CD14-positive monocyte (primary cell): Measurements from ENCODE around the gene PFDN5. TPM values are rescaled to one million over a fixed set of nuclear protein-coding genes. Genes with fewer than 3 reads are reported as not detected.

ENCODE experiments used
- DNase-seq, 3 donors: peaks; one replicate each; pipeline ENCODE4 v3.0.0-alpha.2; 2011 to 2022
- H2AFZ ChIP-seq: 2 replicates; pipeline ENCODE4 v1.6.0; 2012; ENCODE audit warnings: mild to moderate bottlenecking, low read depth, low read length, inconsistent platforms; ENCODE audit not compliant: insufficient read depth, poor library complexity, severe bottlenecking
- H3K27ac ChIP-seq, 2 donors: 1 replicate in 1 of 2; 2 replicates in 1 of 2; pipeline ENCODE4 v1.5.1; 2012 to 2013; ENCODE audit warnings: low read length in 2 of 2, control low read depth in 1 of 2, inconsistent platforms in 1 of 2, low read depth in 1 of 2, mild to moderate bottlenecking in 1 of 2
- H3K27me3 ChIP-seq, 2 donors: one replicate each; pipeline versions ENCODE4 v1.6.0 to v1.6.1; 2011 to 2013; ENCODE audit warnings: low read length in 2 of 2; ENCODE audit not compliant: control insufficient read depth in 2 of 2, insufficient read depth in 2 of 2
- H3K36me3 ChIP-seq, 2 donors: replicated peaks in 1 of 2; 1 replicate in 1 of 2; 2 replicates in 1 of 2; pipeline versions ENCODE4 v1.5.1 to v1.6.1; 2012 to 2013; ENCODE audit warnings: low read length in 2 of 2, control low read depth in 1 of 2, inconsistent platforms in 1 of 2, mild to moderate bottlenecking in 1 of 2; ENCODE audit not compliant: insufficient read depth in 2 of 2, control insufficient read depth in 1 of 2
- H3K4me1 ChIP-seq, 2 donors: 1 replicate in 1 of 2; 2 replicates in 1 of 2; pipeline versions ENCODE4 v1.5.1 to v1.6.1; 2012 to 2013; ENCODE audit warnings: low read length in 2 of 2, control low read depth in 1 of 2, inconsistent platforms in 1 of 2, mild to moderate bottlenecking in 1 of 2, moderate library complexity in 1 of 2; ENCODE audit not compliant: insufficient read depth in 2 of 2, control insufficient read depth in 1 of 2
- H3K4me2 ChIP-seq: replicated peaks from 2 replicates; pipeline ENCODE3; 2012; ENCODE audit warnings: low read length, moderate library complexity, mild to moderate bottlenecking; ENCODE audit not compliant: poor library complexity, severe bottlenecking; ENCODE audit errors: extremely low read depth
- H3K4me3 ChIP-seq, 3 experiments: fragments of 200-600 bp in 1 of 3; sonication (generic) in 1 of 3; replicated peaks in 1 of 3; 1 replicate in 2 of 3; 2 replicates in 1 of 3; pipeline ENCODE4 v1.5.1; 2011 to 2013; ENCODE audit warnings: low read length in 3 of 3, mild to moderate bottlenecking in 3 of 3, control low read depth in 2 of 3, low read depth in 2 of 3, inconsistent platforms in 1 of 3, moderate library complexity in 1 of 3
- H3K79me2 ChIP-seq: 2 replicates; pipeline ENCODE4 v1.6.0; 2012; ENCODE audit warnings: mild to moderate bottlenecking, control low read depth, inconsistent platforms, low read length, moderate library complexity; ENCODE audit not compliant: insufficient read depth
- H3K9ac ChIP-seq: 2 replicates; pipeline ENCODE4 v1.6.0; 2017; ENCODE audit warnings: low read length, mild to moderate bottlenecking; ENCODE audit not compliant: insufficient read depth, poor library complexity, severe bottlenecking
- H3K9me3 ChIP-seq, 2 donors: replicated peaks in 1 of 2; 1 replicate in 1 of 2; 2 replicates in 1 of 2; pipeline versions ENCODE4 v1.5.1 to v1.6.1; 2012 to 2013; ENCODE audit warnings: low read length in 2 of 2, control low read depth in 1 of 2; ENCODE audit not compliant: control insufficient read depth in 1 of 2, insufficient read depth in 1 of 2
- H4K20me1 ChIP-seq: 2 replicates; pipeline ENCODE4 v1.6.0; 2012; ENCODE audit warnings: mild to moderate bottlenecking, low read length, control low read depth, moderate library complexity; ENCODE audit not compliant: insufficient read depth
- H3K27ac Mint-ChIP-seq, 7 donors: one replicate each; pipeline ENCODE4 v1.8.0; 2020; ENCODE audit warnings: mild to moderate bottlenecking in 7 of 7, mixed read lengths in 7 of 7, moderate library complexity in 6 of 7, inconsistent platforms in 2 of 7
- H3K27me3 Mint-ChIP-seq, 3 donors: one replicate each; pipeline ENCODE4 v1.8.0; 2021 to 2022; ENCODE audit warnings: low read depth in 3 of 3, mild to moderate bottlenecking in 3 of 3, mixed read lengths in 3 of 3, moderate library complexity in 3 of 3, inconsistent platforms in 1 of 3
- H3K36me3 Mint-ChIP-seq, 2 donors: one replicate each; pipeline ENCODE4 v1.8.0; 2020; ENCODE audit warnings: mixed read lengths in 2 of 2, inconsistent platforms in 1 of 2, mild to moderate bottlenecking in 1 of 2
- H3K4me1 Mint-ChIP-seq: one replicate; pipeline ENCODE4 v1.8.0; 2020; ENCODE audit warnings: mild to moderate bottlenecking, mixed read lengths
- H3K4me3 Mint-ChIP-seq, 2 donors: one replicate each; pipeline ENCODE4 v1.8.0; 2020; ENCODE audit warnings: mild to moderate bottlenecking in 2 of 2, mixed read lengths in 2 of 2, moderate library complexity in 1 of 2
- H3K9me3 Mint-ChIP-seq, 7 donors: one replicate each; pipeline ENCODE4 v1.8.0; 2020 to 2022; ENCODE audit warnings: mixed read lengths in 7 of 7, mild to moderate bottlenecking in 6 of 7, moderate library complexity in 6 of 7, inconsistent platforms in 2 of 7
- WGBS: methylation state at CpG from one replicate; pipeline ENCODE4 v1.1.5; 2013; ENCODE audit warnings: missing lambda C conversion rate; ENCODE audit not compliant: insufficient coverage; 5-methylcytosine and 5-hydroxymethylcytosine counted together
- intact Hi-C, 2 donors: fragments of 100-400 bp; cut with micrococcal nuclease; formaldehyde crosslinking; loops; one replicate each; pipeline versions ENCODE4 v1.15.0 to v1.15.1; 2023
- polyA plus RNA-seq, 3 donors: library from polyadenylated mRNA; depleted of rRNA in 1 of 3; unstranded in 2 of 3; stranded (reverse) in 1 of 3; fragments of 300-500 nt in 2 of 3; fragments of >200 nt in 1 of 3; fragmentation: Illumina TruSeq in 2 of 3; gene quantifications; 1 replicate in 2 of 3; 2 replicates in 1 of 3; pipeline ENCODE4 v1.2.3, GENCODE V29; 2012 to 2021
- TF ChIP-seq, protein P1 (sequence below): fragments of 200-600 bp; IDR thresholded peaks from one replicate; pipeline ENCODE4 v1.8.0; 2022; ENCODE audit warnings: antibody characterized with exemption, mild to moderate bottlenecking

The PFDN5 gene
- polyA plus RNA-seq, 3 donors = 1,474 to 2,196 (median 1,751) TPM

DNA sequence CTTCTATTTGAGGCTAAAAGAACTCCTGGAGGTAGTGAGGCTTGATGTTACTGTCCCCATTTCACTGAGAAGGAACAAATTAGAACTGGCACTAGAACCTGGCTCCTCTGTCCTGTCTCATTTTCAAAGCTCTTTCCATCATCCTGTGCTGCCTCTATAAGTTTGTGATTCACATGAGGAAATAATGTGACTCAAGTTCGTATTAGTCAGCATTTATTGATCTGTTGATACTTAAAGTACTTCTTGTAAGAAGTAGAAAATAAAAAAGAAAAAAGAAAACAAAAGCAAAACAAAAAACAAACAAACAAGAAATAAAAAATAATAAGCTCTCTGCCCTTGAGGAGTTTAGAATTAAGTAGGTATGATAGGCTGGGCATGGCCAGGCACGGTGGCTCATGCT, 29.6 kb upstream of the PFDN5 start:
- TF ChIP-seq, protein P1, sequence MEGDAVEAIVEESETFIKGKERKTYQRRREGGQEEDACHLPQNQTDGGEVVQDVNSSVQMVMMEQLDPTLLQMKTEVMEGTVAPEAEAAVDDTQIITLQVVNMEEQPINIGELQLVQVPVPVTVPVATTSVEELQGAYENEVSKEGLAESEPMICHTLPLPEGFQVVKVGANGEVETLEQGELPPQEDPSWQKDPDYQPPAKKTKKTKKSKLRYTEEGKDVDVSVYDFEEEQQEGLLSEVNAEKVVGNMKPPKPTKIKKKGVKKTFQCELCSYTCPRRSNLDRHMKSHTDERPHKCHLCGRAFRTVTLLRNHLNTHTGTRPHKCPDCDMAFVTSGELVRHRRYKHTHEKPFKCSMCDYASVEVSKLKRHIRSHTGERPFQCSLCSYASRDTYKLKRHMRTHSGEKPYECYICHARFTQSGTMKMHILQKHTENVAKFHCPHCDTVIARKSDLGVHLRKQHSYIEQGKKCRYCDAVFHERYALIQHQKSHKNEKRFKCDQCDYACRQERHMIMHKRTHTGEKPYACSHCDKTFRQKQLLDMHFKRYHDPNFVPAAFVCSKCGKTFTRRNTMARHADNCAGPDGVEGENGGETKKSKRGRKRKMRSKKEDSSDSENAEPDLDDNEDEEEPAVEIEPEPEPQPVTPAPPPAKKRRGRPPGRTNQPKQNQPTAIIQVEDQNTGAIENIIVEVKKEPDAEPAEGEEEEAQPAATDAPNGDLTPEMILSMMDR = no peak
- H3K9me3 Mint-ChIP-seq = no peaks in the 10 kb centered on the region
- H3K9me3 ChIP-seq = no peaks in the 10 kb centered on the region
- peaks cover 0 to 2% (median 0%) of the 10 kb centered on the region in 3 donors for H3K27me3 Mint-ChIP-seq
- H4K20me1 ChIP-seq = no peaks in the 10 kb centered on the region
- no peaks in the 10 kb centered on the region for H3K36me3 ChIP-seq
- peaks cover 38% of the 10 kb centered on the region for H3K4me1 Mint-ChIP-seq
- H3K4me2 ChIP-seq = no peak overlapping the region
- peaks cover 0 to 9% of the 10 kb centered on the region in 2 donors for H3K36me3 Mint-ChIP-seq
- no peak overlapping the region for H3K27ac ChIP-seq
- intact Hi-C loops = loop anchor here in 1 of 2 donors (5.0 kb wide), 1 partner anchor 43 kb away; no protein-coding TSS in a partner anchor
- H3K4me3 ChIP-seq = no peak overlapping the region
- DNase-seq = no peak
- no peak overlapping the region for H3K4me3 Mint-ChIP-seq
- H3K9ac ChIP-seq = no peak overlapping the region
- peaks cover 29 to 34% of the 10 kb centered on the region in 2 donors for H3K4me1 ChIP-seq
- H3K27ac Mint-ChIP-seq = peak overlapping the region in 1 of 7 donors; percentile 52
- H2AFZ ChIP-seq = no peak overlapping the region
- peaks cover 27% of the 10 kb centered on the region for H3K79me2 ChIP-seq
- 100% methylated on average over 1 of the region's 2 CpGs for WGBS
- no peaks in the 10 kb centered on the region for H3K27me3 ChIP-seq

DNA sequence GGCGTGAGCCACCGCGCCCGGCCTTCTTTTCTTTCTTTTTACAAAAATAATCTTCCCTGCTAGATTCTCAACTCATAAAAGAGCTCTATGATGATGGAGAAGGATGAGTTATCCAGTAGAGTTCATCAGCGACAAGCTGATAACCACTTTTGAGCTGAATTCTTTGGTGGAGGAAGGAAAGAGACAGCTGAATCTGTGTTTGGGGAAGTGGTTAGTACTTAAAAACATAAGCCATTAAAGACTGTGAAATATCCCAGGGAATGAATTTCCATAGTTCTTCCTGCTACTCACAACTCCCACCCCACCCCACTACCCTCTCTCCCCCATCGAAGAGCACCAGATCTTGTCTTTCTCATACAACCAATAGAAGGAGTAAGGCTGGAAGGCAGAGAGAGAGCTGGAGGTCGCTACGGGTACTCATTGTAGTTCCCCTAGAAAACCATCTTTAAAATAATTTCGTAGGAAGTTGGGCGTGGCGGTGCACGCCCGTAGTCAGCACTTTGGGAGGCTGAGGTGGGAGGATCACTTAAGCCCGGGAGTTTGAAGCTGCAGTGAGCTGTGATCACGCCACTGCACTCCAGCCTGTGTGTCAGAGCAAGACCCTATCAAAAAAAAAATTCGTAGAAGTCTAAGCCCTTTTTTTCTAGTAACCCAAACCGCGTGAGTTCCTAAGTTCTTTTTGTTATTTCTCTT, 27.9 kb upstream of the PFDN5 start:
- Mint-ChIP-seq H3K4me3 (peak overlapping the region; percentile 98 to 99), H3K4me1 (peaks cover 38% of the 10 kb centered on the region), H3K27ac (peak overlapping the region; percentile 87 to 97 (median 92)), H3K9me3 (no peaks in the 10 kb centered on the region), H3K27me3 (no peaks in the 10 kb centered on the region), H3K36me3 (peaks cover 4 to 23% of the 10 kb centered on the region in 2 donors)
- Histone ChIP-seq H4K20me1 (no peaks in the 10 kb centered on the region), H2AFZ (peak overlapping the region; percentile 86), H3K4me3 (peak overlapping the region; percentile 72 to 96 (median 85)), H3K27ac (peak overlapping the region; percentile 49 to 84), H3K9ac (peak overlapping the region; percentile 70), H3K27me3 (no peaks in the 10 kb centered on the region), H3K4me1 (peaks cover 29 to 34% of the 10 kb centered on the region in 2 donors), H3K4me2 (peak overlapping the region; percentile 93), H3K79me2 (peaks cover 30% of the 10 kb centered on the region), H3K36me3 (no peaks in the 10 kb centered on the region), H3K9me3 (no peaks in the 10 kb centered on the region)
- WGBS = 0% methylated on average over 4 of the region's 18 CpGs
- intact Hi-C loops = loop anchor here in 1 of 2 donors (5.0 kb wide), 1 partner anchor 45 kb away; no protein-coding TSS in a partner anchor
- DNase-seq = peak; percentile 41 to 50 (median 42)
- TF ChIP-seq, protein P1 = no peak
